ENCODE results near the gene FSTL3.

Gene FSTL3

DNA sequence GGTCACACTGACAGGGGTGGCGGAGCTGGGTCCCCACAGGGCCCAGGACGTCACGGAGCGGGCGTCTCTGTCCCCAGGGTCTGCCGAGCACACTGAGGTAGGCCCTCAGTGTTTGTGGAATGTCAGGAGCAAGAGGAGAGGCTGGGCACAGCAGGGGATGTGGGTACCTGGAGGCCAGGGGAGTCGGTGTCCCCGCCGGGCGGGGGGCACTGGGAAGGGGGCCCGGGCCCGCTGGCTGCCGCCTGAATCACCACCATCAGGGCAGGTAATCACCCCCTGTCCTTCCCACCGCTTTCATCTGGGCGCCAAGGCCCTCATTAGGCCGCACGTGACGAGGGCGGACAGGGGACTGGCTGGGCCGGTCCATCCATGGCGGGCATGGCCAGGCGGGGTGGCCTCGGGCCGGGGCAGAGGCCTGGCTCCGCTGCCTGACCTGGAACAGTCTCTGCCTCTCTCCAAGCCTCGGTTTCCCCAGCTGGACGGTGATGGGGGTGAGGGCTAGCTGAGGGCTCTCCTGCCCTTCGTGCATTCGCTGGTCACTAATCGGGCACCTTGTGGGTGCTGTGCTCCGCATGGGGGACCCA is 35.5 kb upstream of the FSTL3 start:
- TF ChIP-seq, protein P1, sequence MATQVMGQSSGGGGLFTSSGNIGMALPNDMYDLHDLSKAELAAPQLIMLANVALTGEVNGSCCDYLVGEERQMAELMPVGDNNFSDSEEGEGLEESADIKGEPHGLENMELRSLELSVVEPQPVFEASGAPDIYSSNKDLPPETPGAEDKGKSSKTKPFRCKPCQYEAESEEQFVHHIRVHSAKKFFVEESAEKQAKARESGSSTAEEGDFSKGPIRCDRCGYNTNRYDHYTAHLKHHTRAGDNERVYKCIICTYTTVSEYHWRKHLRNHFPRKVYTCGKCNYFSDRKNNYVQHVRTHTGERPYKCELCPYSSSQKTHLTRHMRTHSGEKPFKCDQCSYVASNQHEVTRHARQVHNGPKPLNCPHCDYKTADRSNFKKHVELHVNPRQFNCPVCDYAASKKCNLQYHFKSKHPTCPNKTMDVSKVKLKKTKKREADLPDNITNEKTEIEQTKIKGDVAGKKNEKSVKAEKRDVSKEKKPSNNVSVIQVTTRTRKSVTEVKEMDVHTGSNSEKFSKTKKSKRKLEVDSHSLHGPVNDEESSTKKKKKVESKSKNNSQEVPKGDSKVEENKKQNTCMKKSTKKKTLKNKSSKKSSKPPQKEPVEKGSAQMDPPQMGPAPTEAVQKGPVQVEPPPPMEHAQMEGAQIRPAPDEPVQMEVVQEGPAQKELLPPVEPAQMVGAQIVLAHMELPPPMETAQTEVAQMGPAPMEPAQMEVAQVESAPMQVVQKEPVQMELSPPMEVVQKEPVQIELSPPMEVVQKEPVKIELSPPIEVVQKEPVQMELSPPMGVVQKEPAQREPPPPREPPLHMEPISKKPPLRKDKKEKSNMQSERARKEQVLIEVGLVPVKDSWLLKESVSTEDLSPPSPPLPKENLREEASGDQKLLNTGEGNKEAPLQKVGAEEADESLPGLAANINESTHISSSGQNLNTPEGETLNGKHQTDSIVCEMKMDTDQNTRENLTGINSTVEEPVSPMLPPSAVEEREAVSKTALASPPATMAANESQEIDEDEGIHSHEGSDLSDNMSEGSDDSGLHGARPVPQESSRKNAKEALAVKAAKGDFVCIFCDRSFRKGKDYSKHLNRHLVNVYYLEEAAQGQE (IDR thresholded peaks at IDR 0.05; ENCODE audit: insufficient read depth in 1 of 2, low read depth in 2 of 2, low read length in 2 of 2) = no peak
- TF ChIP-seq FOXP2 (optimal IDR thresholded peaks at IDR 0.05; ENCODE audit: borderline replicate concordance, extremely low read depth, extremely low read length, insufficient read depth) (no peak), POLR2AphosphoS5 (IDR thresholded peaks at IDR 0.05; ENCODE audit: low read depth, low read length) (no peak), SIN3A (IDR thresholded peaks at IDR 0.05; ENCODE audit: borderline replicate concordance, insufficient read depth, low read length) (no peak), TAF1 (IDR thresholded peaks at IDR 0.05; ENCODE audit: borderline replicate concordance, insufficient read depth, low read length) (no peak)

DNA sequence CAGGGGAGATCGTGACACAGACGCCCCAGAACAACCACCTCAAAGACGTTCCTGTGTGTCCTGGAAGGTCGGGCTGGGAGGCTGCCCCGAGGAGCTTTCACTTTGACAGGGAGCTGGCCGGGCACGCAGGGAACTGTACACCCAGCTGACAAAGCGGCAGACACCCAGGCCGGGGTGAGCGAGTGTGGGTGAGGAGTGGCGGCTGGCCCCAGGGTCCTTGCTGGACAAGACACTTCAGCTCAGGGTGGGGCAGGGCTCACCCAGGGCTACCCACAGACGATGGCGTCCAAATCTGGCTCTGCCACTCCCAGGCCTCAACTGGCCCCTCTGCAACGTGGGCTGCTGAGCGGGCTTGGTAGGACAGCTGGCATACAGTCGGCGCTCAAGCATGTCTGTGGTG is 34.5 kb upstream of the FSTL3 start:
- TF ChIP-seq, protein P1 (IDR thresholded peaks at IDR 0.05; ENCODE audit: insufficient read depth in 1 of 2, low read depth in 2 of 2, low read length in 2 of 2) = no peak
- TF ChIP-seq TAF1 (IDR thresholded peaks at IDR 0.05; ENCODE audit: borderline replicate concordance, insufficient read depth, low read length) (no peak), POLR2AphosphoS5 (IDR thresholded peaks at IDR 0.05; ENCODE audit: low read depth, low read length) (no peak), FOXP2 (optimal IDR thresholded peaks at IDR 0.05; ENCODE audit: borderline replicate concordance, extremely low read depth, extremely low read length, insufficient read depth) (no peak), SIN3A (IDR thresholded peaks at IDR 0.05; ENCODE audit: borderline replicate concordance, insufficient read depth, low read length) (no peak)

DNA sequence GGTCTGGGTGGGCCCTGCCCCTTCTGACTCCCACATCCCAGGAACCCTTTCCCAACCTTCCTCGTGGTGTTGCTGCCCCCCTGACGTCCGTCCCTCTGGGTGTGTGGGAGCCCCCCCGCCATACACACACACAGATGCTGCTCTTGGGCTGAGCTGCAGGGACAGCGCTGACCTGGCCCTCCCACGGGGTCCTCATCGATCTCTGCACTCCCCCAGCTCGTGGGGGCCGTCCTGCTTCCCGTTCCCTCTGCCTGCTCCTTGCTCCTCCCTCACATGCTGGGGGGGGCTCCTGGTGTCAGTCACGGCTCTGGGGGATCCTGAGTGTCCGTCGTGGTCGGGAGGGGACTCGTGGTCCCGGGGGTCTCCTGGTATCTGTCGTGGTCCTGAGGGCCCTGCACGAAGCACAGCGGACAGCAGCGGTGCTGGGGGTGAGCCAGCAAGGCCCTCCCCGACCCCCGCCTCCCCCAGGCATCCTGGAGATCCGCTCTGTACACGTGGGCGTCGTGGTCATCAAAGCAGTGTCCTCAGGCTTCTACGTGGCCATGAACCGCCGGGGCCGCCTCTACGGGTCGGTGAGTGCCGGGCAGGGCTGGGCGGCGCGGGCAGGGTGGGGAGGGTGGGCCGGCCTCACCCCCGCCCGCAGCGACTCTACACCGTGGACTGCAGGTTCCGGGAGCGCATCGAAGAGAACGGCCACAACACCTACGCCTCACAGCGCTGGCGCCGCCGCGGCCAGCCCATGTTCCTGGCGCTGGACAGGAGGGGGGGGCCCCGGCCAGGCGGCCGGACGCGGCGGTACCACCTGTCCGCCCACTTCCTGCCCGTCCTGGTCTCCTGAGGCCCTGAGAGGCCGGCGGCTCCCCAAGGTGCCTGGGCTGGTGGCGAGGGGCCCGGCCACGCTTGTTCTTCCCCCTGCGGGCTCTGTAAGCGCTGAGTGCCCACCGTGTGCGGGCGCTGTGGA is 33.1 kb upstream of the FSTL3 start:
- no peak for TF ChIP-seq POLR2AphosphoS5 (IDR thresholded peaks at IDR 0.05; ENCODE audit: low read depth, low read length)
- no peak for TF ChIP-seq FOXP2 (optimal IDR thresholded peaks at IDR 0.05; ENCODE audit: borderline replicate concordance, extremely low read depth, extremely low read length, insufficient read depth)
- TF ChIP-seq SIN3A (IDR thresholded peaks at IDR 0.05; ENCODE audit: borderline replicate concordance, insufficient read depth, low read length) = no peak
- TF ChIP-seq, protein P1 (IDR thresholded peaks at IDR 0.05; ENCODE audit: insufficient read depth in 1 of 2, low read depth in 2 of 2, low read length in 2 of 2) = no peak
- no peak for TF ChIP-seq TAF1 (IDR thresholded peaks at IDR 0.05; ENCODE audit: borderline replicate concordance, insufficient read depth, low read length)

DNA sequence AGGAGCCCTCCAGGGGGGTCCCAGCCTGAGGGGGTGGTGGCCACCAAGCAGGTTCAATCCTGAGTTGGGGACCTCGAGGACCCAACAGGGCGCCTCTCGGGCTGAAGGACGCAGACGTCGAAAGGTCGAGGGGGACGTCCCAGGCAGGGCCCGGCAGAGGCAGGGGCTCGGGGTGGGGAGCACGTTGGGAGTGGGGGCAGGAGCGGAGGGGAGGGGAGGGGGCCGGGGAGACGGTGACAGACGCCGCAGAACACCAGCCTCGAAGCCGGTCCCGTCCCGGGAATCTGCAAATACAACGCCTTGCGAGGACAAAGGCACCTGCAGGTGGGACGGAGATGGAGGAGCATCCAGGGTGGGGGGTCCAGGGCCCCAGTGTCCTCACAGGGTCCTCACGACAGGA is 32.5 kb upstream of the FSTL3 start:
- TF ChIP-seq POLR2AphosphoS5 (IDR thresholded peaks at IDR 0.05; ENCODE audit: low read depth, low read length) (no peak), SIN3A (IDR thresholded peaks at IDR 0.05; ENCODE audit: borderline replicate concordance, insufficient read depth, low read length) (no peak), TAF1 (IDR thresholded peaks at IDR 0.05; ENCODE audit: borderline replicate concordance, insufficient read depth, low read length) (no peak), FOXP2 (optimal IDR thresholded peaks at IDR 0.05; ENCODE audit: borderline replicate concordance, extremely low read depth, extremely low read length, insufficient read depth) (no peak)
- TF ChIP-seq, protein P1 (IDR thresholded peaks at IDR 0.05; ENCODE audit: insufficient read depth in 1 of 2, low read depth in 2 of 2, low read length in 2 of 2) = no peak

Data from PFSK-1 (cell line).